ENCODE data around the gene MCCC1. TPM values are rescaled to one million over a fixed set of nuclear protein-coding genes. Genes with fewer than 3 reads are reported as not detected.

The MCCC1 gene
- 94.9 and 97.3 TPM in 2 replicates for total RNA-seq (2013; cell fraction: nucleolus; rRNA removed)
- 43.9 and 47.7 TPM in 2 replicates for total RNA-seq (2014; rRNA removed)
- total RNA-seq (2014; rRNA removed; fragmentation: Illumina TruSeq; extraction: Trizol): 52.1 and 52.8 TPM in 2 replicates
- 40.0 and 41.9 TPM in 2 replicates for total RNA-seq (2021)
- 32.9 TPM for polyA plus RNA-seq (2011; ENCODE audit: low read depth)
- polyA plus RNA-seq (2011; rRNA removed): 62.6 and 68.3 TPM in 2 replicates
- 42.3 and 43.2 TPM in 2 replicates for polyA plus RNA-seq (2011; cell fraction: cytosol; rRNA removed)
- polyA plus RNA-seq (2011; cell fraction: nucleus; rRNA removed): 66.7 and 76.5 TPM in 2 replicates
- 35.5 and 38.9 TPM in 2 replicates for polyA plus RNA-seq (2012)
- 46.3 and 52.3 TPM in 2 replicates for polyA plus RNA-seq (2014; fragmentation: Illumina TruSeq; extraction: Trizol)
- polyA plus RNA-seq (2014; fragmentation: Nextera tagmentation; extraction: Ambion mirVana): 10 to 100 TPM; 35.0 to 38.7 TPM
- polyA plus RNA-seq (2014; rRNA removed): 39.8 and 41.3 TPM in 2 replicates
- polyA plus RNA-seq (2016; fragmentation: Nextera tagmentation; extraction: Ambion mirVana): 10 to 100 TPM; 61.8 to 71.7 TPM
- 61.5 and 63.8 TPM in 2 replicates for polyA minus RNA-seq (2011; rRNA and poly(A)+ RNA removed)
- polyA minus RNA-seq (2011; cell fraction: cytosol; rRNA and poly(A)+ RNA removed): 22.0 and 33.5 TPM in 2 replicates
- 49.7 and 64.7 TPM in 2 replicates for polyA minus RNA-seq (2011; cell fraction: nucleus; rRNA and poly(A)+ RNA removed)
- Bru-seq, nascent RNA: percentile 76 among the genes with signal in this experiment
- BruChase-seq, experiment 1, labeled RNA remaining after a 6-hour chase: percentile 74 among the genes with signal in this experiment
- percentile 71 among the genes with signal in this experiment for BruChase-seq, experiment 2, labeled RNA remaining after a 2-hour chase
- long read RNA-seq, experiment 1, transcript MCCC1-201 (19 exons, 2,545 nt): major isoform, 52 of 60 reads
- long read RNA-seq, experiment 1, partial matches to known transcripts: 0 of 60 reads
- long read RNA-seq, experiment 1, other reads (novel, unspliced or antisense): 8 of 60 reads
- long read RNA-seq, experiment 2, transcript MCCC1-201 (19 exons, 2,545 nt): major isoform, 460 of 548 reads
- long read RNA-seq, experiment 2, partial matches to known transcripts: 19 of 548 reads
- long read RNA-seq, experiment 2, other reads (novel, unspliced or antisense): 66 of 548 reads

DNA sequence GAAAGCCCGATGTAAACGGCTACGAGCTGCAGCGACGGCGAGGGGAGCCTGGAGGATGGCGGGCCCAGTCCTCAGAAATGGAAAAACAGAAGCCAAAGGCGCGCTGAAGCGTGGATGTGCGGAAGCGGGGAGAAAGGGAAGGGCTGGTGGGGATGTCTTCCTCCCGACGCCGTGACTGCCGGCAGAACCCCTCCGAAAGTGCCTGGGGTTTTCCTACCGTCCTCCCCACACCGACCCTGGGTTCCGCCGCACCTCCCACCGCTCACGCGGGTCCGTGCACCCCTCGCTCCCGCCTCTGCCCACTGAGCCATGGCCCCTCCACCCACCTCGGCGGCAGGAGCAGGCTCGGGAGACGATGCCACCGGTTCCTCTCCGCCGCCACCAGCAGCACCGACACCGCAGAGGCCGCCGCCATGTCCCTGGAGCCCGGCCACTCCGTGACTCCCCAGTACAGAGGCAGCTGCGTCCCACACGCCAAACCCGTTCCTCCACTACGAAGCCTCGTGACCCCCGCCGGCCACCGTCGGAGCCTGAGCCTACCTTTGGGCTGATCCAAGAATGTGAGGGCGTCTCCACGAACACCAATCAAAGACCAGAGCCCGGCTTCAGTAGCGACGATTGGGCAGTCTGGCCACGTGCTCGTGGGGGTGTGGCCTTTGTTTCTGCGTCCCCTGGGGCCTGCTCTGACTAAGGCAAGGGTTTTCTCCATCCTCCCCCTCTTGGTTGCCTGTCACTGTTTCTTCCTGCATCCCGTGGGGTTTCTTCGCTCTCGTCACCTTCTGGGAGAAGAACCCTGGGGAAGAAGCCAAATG, at the start of gene MCCC1:
Gene MCCC1 (minus strand): TSS at position 471 of the 812 bp plus-strand sequence. CDS start 56 bp downstream, at position 415.
- POLR2A ChIA-PET: interaction anchor here (0.5 to 1.3 kb wide), 7 partner anchors 13 to 271 kb away, joined by 3 to 4 read pairs (median 3); no protein-coding TSS in a partner anchor
- Histone ChIP-seq H4K20me1 (ENCODE audit: control insufficient read depth, insufficient read depth) (no peaks in the 10 kb centered on the region), H3K4me3 (peak within 1 kb of the TSS; percentile 93), H2AFZ (ENCODE audit: control insufficient read depth, low read depth, low read length) (peak within 1 kb of the TSS; percentile 97), H3K9ac (ENCODE audit: control insufficient read depth, insufficient read depth, low read length) (peak within 1 kb of the TSS; percentile 93), H3K9me3 (replicated peaks; ENCODE audit: control insufficient read depth, insufficient read depth, low read length) (no peaks in the 10 kb centered on the region), H3K27ac (ENCODE audit: control insufficient read depth, insufficient read depth) (peak within 1 kb of the TSS; percentile 92), H3K36me3 (ENCODE audit: control insufficient read depth in 2 of 2, insufficient read depth in 2 of 2, low read length in 1 of 2) (no peaks in the 10 kb centered on the region; a peak in 1 of 4 replicates), H3K27me3 (replicated peaks in 1 of 2; ENCODE audit: control insufficient read depth in 2 of 2, insufficient read depth in 2 of 2, low read length in 1 of 2) (no peaks in the 10 kb centered on the region), H3K79me2 (ENCODE audit: control insufficient read depth, insufficient read depth, low read length) (peaks cover 20% of the 10 kb centered on the region), H3K4me1 (ENCODE audit: control insufficient read depth, insufficient read depth, low read length) (peaks cover 4% of the 10 kb centered on the region), H3K4me2 (ENCODE audit: control insufficient read depth, insufficient read depth) (peak within 1 kb of the TSS; percentile 96)
- in situ Hi-C loops (cut with MboI): no loop called here
- DNase-seq (ENCODE audit: low read depth, low spot score): peak; percentile 94
- WGBS (ENCODE audit: insufficient coverage, insufficient replicate concordance, low lambda C conversion rate, missing lambda C conversion rate): under 1% methylated on average over 50 of the region's 60 CpGs
- peak; percentile 98 for ATAC-seq
- intact Hi-C loops (cut with micrococcal nuclease; ENCODE audit: unreplicated experiment): loop anchor here (2.0 to 5.0 kb wide), 4 partner anchors 54 to 382 kb away; no protein-coding TSS in a partner anchor
- SMC1A ChIA-PET (ENCODE audit: uncharacterized antibody, unreplicated experiment): interaction anchor here (1.0 to 2.1 kb wide), 14 partner anchors 13 to 385 kb away, joined by 3 to 10 read pairs (median 4); no protein-coding TSS in a partner anchor
- RAD21 ChIA-PET (ENCODE audit: unreplicated experiment): interaction anchor here (0.7 to 2.8 kb wide), 11 partner anchors 13 to 385 kb away, joined by 3 to 9 read pairs (median 4); partner anchors contain the start of gene LAMP3
- FAIRE-seq: peak; percentile 90
- CTCF ChIA-PET: interaction anchor here (0.7 to 5.5 kb wide), 9 partner anchors 14 to 405 kb away, joined by 3 to 79 read pairs (median 4); no protein-coding TSS in a partner anchor
- TSS peak; percentile 74 for BruUV-seq (replicated peaks)
- TF ChIP-seq ZZZ3 (IDR thresholded peaks at IDR 0.05; ENCODE audit: control insufficient read depth, insufficient read length, low read depth) (no peak), PML (IDR thresholded peaks at IDR 0.05; ENCODE audit: low read length) (no peak; the same call in none of the 2 replicates), TCF7 (IDR thresholded peaks at IDR 0.05; ENCODE audit: borderline replicate concordance) (no peak), CHD1 (IDR thresholded peaks at IDR 0.05; ENCODE audit: low read depth, low read length) (no peak), ZNF207 (IDR thresholded peaks at IDR 0.05; ENCODE audit: borderline replicate concordance) (peak; percentile 40; the same call in 1 of the 2 replicates), NR2C2 (IDR thresholded peaks at IDR 0.05; ENCODE audit: borderline replicate concordance, control insufficient read depth, insufficient read length, low read depth) (no peak), EP300 (IDR thresholded peaks at IDR 0.05; ENCODE audit: borderline replicate concordance in 1 of 2, control insufficient read depth in 1 of 2, low read depth in 2 of 2, low read length in 2 of 2) (peak in 1 of 2 experiments; percentile 44; a peak in 1 of 4 replicates), CHD2 (IDR thresholded peaks at IDR 0.05; ENCODE audit: borderline replicate concordance, low read depth, low read length) (peak; percentile 73; the same call in 1 of the 2 replicates), ETV6 (conservative IDR thresholded peaks at IDR 0.05 in 1 of 2, IDR thresholded peaks at IDR 0.05 in 1 of 2; ENCODE audit: borderline replicate concordance in 1 of 2, low read depth in 1 of 2) (peak in 1 of 2 experiments; percentile 34; a peak in 1 of 4 replicates), WRNIP1 (IDR thresholded peaks at IDR 0.05; ENCODE audit: borderline replicate concordance, low read depth, low read length) (no peak), NR2C1 (IDR thresholded peaks at IDR 0.05) (no peak), TCF3 (IDR thresholded peaks at IDR 0.05; ENCODE audit: borderline replicate concordance, insufficient read depth, low read depth, low read length) (peak; percentile 55; the same call in 1 of the 2 replicates)
- TF ChIP-seq, protein P1, sequence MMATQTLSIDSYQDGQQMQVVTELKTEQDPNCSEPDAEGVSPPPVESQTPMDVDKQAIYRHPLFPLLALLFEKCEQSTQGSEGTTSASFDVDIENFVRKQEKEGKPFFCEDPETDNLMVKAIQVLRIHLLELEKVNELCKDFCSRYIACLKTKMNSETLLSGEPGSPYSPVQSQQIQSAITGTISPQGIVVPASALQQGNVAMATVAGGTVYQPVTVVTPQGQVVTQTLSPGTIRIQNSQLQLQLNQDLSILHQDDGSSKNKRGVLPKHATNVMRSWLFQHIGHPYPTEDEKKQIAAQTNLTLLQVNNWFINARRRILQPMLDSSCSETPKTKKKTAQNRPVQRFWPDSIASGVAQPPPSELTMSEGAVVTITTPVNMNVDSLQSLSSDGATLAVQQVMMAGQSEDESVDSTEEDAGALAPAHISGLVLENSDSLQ (IDR thresholded peaks at IDR 0.05): peak; percentile 65
- TF ChIP-seq, protein P2, sequence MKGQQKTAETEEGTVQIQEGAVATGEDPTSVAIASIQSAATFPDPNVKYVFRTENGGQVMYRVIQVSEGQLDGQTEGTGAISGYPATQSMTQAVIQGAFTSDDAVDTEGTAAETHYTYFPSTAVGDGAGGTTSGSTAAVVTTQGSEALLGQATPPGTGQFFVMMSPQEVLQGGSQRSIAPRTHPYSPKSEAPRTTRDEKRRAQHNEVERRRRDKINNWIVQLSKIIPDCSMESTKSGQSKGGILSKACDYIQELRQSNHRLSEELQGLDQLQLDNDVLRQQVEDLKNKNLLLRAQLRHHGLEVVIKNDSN (IDR thresholded peaks at IDR 0.05; ENCODE audit: borderline replicate concordance, extremely low read length, insufficient read depth, low read depth, low read length): peak; percentile 98

Data from GM12878 (cell line).